Measurements from ENCODE around the gene SPHKAP.
"Not testable (repeated sequence)": the region's sequence is repeated elsewhere in the genome, so short reads cannot be mapped to it uniquely, and the experiment has no call there.

Gene SPHKAP

DNA sequence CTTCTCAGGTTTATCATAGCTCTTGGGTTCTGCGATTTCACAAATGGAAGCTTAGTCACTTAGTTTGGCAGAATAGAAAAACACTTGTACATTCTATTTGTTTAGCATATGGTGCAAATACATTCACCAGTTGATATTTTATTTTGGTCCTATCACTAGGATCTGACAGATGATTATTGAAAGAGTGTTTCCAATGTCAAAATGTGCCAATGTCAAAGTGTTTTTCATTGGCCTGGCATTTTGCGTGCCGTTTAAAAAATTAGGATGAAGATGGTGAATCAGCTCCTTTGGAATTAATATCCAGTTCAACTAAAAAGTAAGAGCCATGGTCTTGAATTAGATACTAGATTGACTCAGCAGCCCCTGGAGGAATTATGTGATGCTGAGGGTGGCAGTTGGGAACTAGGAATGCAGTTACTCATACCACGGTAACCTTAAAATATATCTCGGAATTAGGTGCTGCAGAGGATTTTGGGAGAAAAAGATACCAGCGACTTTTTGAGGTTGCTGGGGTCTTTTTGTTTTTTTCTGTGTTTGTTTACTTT is 87.0 kb downstream of the SPHKAP start:
- DNase-seq (ENCODE audit: low read depth, low spot score) = no peak

DNA sequence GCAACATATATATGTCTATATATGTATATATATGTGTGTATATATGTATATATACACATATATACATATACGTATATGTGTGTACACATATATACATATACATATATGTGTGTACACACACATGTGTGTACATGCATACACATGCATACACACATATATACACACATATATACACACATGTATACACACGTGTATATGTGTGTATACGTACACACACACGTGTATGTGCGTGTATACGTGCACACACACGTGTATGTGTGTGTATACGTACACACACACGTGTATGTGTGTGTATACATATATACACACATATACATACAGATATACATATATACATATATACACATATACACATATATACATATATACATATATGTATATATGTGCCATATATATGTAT is 89.4 kb downstream of the SPHKAP start:
- DNase-seq (ENCODE audit: low read depth, low spot score) = no peak

DNA sequence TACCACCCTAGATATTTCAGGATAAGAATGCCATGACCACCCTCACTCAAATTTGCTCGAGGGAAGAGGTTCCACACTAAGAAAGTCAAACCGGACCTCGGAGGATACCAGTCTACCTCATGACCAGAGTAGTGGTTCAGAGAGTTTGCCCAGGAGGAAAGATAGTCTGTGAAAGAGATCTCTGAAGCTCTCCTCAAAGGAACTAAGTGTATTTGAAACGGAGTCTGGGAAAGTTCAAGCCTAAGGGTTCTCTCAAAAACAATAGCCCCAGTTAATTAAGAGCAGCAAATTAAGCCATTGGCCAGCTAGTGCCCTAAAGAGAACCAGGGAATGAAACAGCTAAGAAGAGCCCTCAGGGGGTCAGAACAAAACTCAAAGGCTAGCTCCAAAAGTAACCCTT is 94.9 kb downstream of the SPHKAP start:
- no peak for DNase-seq (ENCODE audit: low read depth, low spot score)

DNA sequence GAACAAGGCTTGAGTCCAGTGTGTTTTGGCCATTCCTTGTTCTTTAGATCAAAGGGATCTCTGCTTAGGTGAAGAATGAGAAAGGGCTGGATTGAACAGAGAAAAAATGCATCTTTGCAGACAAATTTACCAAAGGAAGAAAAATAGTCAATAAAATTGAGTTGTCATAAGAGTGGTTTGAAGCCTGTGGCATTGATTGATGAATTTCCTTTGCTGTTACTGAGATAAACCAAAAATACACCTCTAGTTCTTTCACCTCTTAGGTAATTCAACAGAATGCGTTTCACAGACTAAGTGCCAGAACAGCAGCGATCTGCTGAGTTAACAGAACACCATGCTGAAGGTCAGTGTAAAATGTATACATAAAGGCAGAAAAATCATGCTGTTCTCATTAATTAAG is 96.8 kb downstream of the SPHKAP start:
- no peak for DNase-seq (ENCODE audit: low read depth, low spot score)

DNA sequence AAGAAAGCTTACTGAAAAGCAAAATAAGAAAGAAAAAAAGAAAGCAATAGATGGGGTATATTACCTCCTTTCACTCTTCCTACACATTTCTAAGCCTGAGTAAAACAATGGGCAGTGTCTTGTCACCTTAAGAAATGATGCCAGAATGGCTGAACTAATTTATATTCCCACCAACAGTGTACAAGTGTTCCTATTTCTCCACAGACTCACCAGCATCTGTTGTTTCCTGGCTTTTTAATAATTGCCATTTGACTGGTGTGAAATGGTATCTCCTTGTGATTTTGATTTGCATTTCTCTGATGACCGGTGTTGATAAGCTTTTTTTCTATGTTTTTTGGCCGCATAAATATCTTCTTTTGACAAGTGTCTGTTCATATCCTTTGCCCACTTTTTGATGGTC is 98.4 kb downstream of the SPHKAP start:
- DNase-seq (ENCODE audit: low read depth, low spot score) = no peak

DNA sequence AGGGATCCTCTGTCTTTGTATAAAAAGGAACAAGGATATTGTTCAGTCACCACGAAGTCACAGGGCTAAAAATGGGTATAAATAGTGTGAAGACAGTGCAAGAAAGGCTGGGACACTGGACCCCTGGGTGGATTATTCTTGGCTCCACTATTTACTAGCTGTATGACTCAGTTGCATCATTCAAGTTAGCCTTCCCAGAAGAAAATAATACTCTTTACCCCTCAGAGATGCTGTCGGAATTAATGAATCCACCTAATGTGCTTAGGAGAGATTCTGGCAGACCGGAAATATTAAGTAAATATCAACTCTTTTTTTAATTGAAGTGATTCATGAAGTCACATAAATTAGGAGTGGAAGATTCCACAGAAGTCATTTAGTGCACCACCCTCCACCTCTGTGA is 98.9 kb downstream of the SPHKAP start:
- DNase-seq (ENCODE audit: low read depth, low spot score) = no peak

DNA sequence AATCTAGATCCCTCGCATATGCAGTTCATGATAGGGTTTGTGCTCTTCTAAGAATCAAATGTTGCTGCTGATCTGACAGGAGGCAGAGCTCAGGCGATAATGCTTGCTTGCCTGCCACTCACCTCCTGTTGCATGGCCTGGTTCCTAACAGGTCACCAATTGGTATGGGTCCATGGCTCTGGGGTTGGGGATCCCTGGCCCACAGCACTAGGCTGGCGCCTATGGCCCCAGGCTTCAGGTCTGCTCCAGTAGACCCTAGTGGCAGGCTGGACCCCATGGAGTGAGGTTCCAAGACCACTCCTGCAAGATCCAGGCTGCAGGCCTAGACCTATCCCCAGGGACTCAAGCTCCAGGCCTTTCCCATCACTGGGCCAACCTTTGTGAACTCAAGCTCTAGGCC is 102.3 kb downstream of the SPHKAP start:
- DNase-seq (ENCODE audit: low read depth, low spot score) = no peak

DNA sequence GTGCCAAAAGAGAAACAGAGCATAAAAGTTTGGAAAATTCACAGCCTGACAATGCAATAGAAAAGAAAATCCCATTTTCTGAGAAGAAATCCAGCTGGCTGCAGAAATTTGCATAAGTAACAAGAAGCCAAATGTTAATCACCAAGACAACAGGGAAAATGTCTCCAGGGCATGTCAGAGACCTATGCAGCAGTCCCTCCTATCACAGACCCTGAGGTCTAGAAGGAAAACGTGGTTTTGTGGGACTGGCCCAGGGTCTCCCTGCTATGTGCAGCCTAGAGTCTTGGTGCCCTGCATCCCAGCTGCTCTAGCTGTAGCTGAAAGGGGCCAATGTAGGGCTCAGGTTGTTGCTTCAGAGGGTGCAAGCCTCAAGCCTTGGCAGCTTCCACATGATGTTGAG is 104.8 kb downstream of the SPHKAP start:
- not testable (repeated sequence) for DNase-seq (ENCODE audit: low read depth, low spot score)

DNA sequence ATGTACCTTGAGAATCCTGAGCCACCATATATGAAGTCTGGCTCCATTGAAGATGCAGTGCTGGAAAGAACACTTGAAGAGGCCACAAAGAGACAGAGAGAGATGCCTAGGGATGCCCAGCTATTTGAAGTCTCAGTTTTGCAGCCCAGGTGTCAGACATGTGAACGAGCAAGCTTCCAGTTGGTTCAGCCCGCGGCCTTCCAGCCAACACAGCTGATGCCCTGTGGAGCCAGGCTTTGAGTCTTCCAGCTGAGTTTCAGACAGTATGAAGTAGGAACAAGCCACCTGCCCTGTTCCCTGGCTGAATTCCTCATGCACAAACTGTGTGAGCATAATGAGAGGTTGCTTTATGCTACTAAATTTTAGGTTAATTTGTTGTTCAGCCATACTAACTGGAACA is 108.8 kb downstream of the SPHKAP start:
- no peak for DNase-seq (ENCODE audit: low read depth, low spot score)

DNA sequence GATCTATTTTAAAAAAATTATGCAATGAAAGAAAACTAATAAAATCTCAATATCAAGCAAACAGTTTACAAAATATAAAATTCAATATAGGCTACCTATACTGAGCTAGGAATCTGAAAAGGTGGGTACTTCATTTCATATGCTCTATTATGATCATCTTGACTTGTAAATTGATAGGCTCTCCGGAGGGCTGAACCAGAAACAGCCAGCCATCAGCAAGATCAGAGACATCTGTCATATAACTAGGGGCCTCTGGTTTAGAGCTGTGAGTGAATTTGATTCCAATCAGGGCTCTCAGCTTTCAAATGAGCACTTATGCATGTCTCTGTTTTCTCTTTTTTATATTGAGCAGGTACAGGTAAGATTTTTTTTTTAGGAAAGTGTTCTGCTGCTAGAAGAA is 114.2 kb downstream of the SPHKAP start:
- no peak for DNase-seq (ENCODE audit: low read depth, low spot score)

DNA sequence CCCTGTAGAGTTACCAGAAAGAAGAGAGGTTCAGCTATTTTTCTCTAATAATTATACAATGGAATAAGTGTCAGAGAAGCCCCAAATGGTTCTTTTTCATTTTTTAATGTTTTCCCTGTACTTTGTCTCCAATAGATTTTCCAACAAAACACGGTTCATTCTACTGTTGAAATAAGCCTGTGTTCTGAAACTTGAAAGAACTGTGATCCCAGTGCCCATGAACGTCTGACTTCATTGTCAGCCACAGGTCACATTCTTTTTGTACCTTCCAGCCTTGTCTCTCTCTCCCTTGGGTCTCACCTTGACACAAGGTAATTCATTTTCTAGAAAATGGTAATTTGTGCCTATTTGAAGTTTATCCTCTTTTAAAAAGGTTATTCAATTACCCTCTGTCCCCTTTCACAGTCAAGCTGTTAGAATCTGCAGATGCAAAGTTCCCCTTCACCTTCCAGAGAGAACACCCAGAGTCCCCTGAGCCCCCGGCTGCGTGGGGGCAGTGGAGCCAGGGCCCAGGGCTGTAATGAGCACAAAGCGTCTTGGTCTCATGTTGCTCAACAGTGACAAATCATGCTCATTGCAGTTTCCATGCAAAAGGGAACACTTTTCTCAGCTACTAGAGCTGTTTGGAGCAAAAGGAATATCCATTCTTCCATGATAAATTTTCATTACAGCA is 115.2 kb downstream of the SPHKAP start:
- no peak for DNase-seq (ENCODE audit: low read depth, low spot score)

DNA sequence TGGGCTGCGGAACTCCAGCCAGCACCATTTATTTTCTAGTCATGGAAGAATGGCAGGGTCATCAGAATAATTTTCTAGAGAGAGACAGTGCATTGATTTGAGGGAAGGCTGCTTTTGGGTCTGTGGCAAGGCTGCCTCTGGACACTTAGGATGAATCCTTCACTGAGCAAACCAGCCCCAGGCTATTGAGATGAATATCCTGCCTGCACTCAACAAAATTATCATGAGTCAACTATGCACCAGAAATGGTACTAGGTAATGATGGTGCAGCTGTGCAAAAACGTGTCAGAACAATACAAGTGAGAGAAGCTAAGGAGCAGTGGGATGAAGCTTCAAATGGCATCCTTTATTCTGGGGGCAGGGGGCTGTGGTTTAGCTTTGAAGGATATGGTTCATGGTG is 115.8 kb downstream of the SPHKAP start:
- no peak for DNase-seq (ENCODE audit: low read depth, low spot score)

DNA sequence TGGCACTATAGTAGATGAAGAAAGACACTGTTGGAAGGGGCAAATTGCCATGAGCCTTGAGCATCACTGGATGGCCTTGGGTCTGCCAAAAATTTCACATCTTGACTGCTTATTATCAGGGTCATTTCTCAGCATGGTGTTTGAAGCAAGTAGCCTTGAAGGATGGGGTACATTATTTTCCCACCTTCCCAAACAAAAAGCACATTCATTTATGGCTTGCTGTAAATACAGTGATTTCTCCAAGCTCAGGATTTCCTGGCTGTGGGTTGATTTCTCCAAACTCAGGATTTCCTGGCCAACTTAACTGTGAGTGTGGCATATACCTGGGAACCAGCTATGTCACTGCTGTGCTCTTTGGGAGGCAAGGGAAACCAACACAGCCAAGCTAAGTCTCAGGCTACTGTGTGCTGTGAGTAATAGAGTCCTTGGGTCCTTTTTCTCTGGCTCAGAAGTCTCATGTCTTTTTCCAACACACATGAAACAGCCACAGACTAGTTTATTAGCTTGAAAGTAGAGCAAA is 116.6 kb downstream of the SPHKAP start:
- no peak for DNase-seq (ENCODE audit: low read depth, low spot score)

DNA sequence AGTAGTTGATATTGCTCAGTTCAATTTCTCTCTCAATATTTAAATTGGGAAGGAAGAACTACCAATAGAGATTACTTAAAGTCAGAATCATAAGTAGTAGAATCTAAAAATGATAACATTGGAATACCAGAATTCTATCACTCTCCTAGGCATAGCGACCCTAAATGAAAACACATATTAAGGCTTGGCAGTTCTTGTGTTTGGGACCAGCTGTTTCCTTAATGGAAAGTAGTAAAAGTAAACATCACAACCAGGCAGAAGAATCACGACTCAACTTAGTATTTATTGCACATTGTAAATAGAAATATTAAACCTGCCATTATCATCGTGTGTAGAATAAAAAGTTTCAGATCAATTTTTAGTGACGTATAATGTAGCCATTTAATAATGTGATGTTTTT is 117.5 kb downstream of the SPHKAP start:
- no peak for DNase-seq (ENCODE audit: low read depth, low spot score)

DNA sequence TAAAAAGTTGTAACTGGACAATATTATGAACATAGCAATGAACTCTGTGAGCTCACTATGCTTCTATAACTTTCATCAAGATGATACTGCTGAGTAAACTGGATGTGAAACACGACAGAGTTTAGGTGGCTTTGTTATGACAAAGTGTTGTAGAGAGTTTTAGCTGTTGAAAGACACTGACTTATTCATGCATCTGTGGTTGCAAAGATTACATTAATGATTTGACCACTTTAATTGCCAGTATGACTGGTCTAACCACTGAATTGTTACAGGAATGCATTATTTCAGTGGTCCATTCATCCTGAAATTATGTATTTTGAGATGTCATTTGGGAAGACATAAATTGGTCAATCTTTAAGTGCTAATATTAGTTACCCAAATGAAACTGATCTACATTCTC is 117.9 kb downstream of the SPHKAP start:
- DNase-seq (ENCODE audit: low read depth, low spot score) = no peak

DNA sequence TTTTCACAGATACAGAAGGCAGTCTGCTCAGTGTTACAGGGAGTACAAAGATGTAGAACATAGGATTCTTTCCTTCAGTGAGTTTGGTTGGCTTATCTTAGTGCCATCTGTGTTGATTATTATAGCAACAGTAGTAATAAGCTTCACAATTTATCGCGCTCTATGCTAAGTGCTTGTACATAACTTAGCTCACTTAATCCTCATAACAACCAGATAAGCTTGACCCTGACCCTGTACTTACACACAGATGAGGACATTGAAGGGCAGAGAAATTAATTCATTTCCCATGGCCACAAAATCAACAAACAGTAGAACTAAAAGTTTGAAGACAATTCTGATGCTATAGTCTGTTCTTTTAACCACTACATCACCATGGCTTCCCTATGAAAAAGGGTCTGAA is 121.8 kb downstream of the SPHKAP start:
- no peak for DNase-seq (ENCODE audit: low read depth, low spot score)

DNA sequence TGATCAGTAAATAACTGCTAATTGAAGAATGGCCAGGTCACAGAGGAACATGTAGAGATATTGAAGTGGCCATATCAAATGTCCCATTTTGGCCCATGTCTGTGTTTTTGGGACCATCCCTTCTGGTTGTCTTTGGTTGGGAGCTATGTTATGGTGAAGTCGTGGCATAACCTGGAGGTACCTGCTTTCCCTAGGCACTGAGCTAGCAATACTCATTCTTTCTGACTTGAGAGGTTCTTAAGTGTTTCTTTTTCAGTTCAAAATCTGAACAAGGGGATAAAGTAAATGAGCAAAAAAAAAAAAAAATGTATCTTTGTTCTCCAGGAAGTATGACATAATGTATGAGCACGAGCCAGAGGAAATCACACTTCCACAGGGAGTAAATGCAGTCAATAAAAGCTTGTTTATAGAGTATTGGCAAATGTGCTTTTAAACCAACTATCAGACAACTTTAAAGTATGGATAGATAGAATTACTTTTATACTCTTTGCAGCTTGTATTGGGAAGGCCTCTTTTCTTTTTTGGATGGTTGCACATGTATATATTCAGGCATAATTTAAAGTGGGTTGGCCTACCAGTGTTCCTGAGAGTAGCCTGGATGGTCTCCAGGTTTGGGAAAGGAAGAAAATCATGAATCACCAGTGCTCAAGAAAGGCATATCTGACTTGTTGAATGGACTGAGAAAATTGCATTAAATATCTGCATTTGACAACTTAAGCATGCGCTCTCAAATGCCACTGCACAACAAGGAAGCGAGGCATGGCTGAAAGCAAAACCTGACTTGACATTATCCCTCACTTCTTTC is 125.0 kb downstream of the SPHKAP start:
- no peak for DNase-seq (ENCODE audit: low read depth, low spot score)

DNA sequence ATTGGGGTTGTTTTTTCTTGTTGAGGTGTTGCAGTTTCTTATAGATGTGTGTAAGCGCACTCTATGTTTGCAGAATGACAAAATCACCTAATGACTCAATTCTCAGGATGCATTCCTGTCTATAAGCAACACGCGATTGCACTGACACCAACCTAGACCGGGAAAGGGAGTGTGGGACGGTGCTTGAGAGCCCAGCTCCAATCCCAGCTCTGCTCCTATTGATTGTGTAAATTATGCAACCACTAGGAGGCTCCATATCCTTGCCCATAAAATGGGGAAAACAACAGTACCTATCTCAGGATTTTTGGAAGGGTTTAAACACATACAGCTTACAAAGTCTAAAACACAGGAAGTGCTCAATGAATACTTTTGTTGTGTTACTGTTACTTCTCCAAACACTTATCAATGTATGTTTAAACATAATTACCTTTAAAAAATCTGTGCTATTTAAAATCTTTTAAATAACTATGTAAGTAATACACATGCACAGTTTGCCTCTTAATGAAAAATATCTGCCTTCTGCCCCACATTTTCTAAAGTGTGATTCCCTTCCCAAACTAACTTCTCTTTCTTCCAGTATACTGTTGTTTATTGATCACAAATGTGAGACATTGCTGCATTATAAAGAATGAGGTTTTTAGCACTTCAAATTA is 132.5 kb downstream of the SPHKAP start:
- peak; percentile 40 for DNase-seq (ENCODE audit: low read depth, low spot score)

DNA sequence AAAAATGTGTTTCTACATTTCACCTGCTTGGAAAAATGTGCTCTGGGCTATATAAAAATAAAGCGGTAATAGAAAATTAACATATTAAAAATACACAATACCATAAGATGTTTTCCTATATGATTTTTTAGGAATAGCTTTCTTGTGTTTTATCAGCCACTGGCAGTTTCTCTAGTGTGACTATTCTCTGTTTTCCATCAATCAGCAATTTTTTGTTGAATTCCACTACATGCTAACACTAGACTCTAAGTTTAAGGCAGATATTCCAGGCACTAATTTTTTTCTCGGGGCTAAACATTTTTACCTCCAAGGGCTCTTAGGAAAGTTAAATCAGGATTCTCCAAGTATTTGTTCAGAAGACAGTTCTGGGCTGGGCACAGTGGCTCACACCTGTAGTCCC is 140.5 kb downstream of the SPHKAP start:
- no peak for DNase-seq (ENCODE audit: low read depth, low spot score)

DNA sequence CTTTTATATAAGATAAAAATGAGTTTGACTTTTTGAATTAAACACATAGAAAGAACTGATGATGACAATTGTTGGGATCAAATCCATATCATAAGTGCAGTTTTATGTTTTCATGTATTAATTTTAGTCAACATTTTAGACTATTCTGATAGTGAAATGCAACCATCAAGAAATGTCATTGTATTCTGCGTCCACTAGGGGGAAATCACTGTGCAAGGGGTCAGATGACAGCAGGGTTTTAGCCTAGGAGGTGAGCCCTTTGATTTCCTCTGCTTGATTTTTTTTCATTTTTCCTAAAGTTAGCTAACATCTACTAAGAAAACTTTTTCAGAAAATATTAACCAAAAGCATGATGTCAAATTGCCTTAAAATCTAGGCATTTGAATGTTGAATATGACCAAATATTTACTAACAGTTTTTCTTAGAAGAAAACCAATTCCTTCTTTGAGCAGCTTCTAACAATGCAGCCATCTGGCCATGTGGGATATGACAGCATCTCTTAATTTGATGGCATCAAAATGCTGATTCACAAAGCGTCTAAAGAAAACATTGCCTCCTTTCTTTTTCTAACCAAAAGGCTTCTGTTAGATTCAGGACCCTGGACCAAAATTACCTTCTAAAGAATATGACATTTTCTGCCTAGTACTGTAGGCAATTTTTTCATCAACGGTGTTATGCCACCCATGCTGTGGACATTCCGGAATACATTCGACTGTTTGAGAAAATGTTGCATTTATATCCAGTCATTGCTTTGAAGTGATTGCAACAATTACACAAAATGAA is 141.5 kb downstream of the SPHKAP start:
- DNase-seq (ENCODE audit: low read depth, low spot score) = no peak

DNA sequence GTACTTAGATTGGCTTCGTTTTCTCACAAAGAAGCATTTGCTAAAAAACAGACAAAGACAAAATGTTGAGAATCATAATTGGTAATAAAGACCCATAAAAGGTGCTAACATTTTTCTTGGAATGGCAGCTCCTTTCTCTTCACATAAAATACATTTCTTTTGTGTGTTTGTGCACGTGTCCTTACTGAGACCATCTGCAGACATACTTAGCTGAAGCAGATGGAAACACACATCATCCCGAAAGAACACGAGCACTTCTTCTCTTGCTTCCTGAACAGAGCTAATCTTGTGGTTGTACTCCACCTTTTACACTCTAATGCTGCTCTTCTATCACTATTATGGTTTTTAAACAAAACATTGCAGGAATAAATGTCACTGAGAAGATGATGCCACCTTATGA is 142.5 kb downstream of the SPHKAP start:
- DNase-seq (ENCODE audit: low read depth, low spot score) = no peak

DNA sequence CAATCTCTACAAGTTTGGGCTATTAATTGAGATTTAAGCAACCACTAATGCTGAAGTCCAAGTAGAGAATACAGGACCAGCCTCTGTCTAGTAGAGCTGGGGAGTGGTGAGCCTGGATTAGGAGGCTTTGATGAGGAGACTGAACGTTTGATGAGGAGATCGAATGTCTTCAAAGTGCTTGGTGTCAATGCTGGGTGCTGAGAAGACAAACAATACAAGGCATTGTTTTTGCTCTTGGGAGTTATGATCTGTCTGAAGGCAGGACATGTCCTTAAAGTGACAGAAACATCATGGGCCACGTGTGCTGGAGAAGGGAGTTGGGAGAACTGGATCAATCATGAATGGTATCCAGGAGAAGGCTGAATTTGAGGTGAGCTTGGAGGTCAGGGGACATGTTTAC is 143.6 kb downstream of the SPHKAP start:
- DNase-seq (ENCODE audit: low read depth, low spot score) = no peak

Measured in iPS DF 19.7 (cell line).